BLaER1 treated with 17β-estradiol and CSF1 and Interleukin-3, amounts not matched to agents 10 nM and 100 nM (cell line): Measurements from ENCODE around the gene RIOX2.
A peak's percentile ranks its signal among the peaks of the same experiment; 100 is the strongest.

Experiments
- H3K27ac ChIP-seq, 11 experiments: shearing (Covaris generic); formaldehyde crosslinking; 2 replicates each; pipeline ENCODE4 v1.8.1; 2022
- H3K27me3 ChIP-seq, 11 experiments: shearing (Covaris generic); formaldehyde crosslinking; 2 replicates each; pipeline ENCODE4 v1.8.1; 2022
- H3K36me3 ChIP-seq, 11 experiments: shearing (Covaris generic); formaldehyde crosslinking; 2 replicates each; pipeline ENCODE4 v1.8.1; 2022
- H3K4me1 ChIP-seq, 10 experiments: shearing (Covaris generic); formaldehyde crosslinking; 2 replicates each; pipeline ENCODE4 v1.8.1; 2022
- H3K4me2 ChIP-seq, 11 experiments: shearing (Covaris generic); formaldehyde crosslinking; 2 replicates each; pipeline ENCODE4 v1.8.1; 2022
- H3K4me3 ChIP-seq, 10 experiments: shearing (Covaris generic); formaldehyde crosslinking; 2 replicates each; pipeline ENCODE4 v1.8.1; 2022
- H3K9ac ChIP-seq, 11 experiments: shearing (Covaris generic); formaldehyde crosslinking; 2 replicates each; pipeline ENCODE4 v1.8.1; 2022
- H3K9me3 ChIP-seq, 11 experiments: shearing (Covaris generic); formaldehyde crosslinking; replicated peaks in 1 of 11; 2 replicates each; pipeline ENCODE4 v1.8.1; 2022
- H4K20me1 ChIP-seq, 11 experiments: shearing (Covaris generic); formaldehyde crosslinking; 2 replicates each; pipeline ENCODE4 v1.8.1; 2022
- Cebpa-rat ChIP-seq, 11 experiments: shearing (Covaris generic); IDR thresholded peaks; 2 replicates each; pipeline ENCODE4 v1.8.1; 2022

Gene RIOX2

GRCh38 chr3:98008855-98009254 is 36.6 kb upstream of the RIOX2 start:
- no peaks in the 10 kb centered on the region for H3K9me3 ChIP-seq

GRCh38 chr3:98005438-98005837 is 33.2 kb upstream of the RIOX2 start:
- TF ChIP-seq Cebpa-rat (IDR thresholded peaks at IDR 0.05), result no peak
- Histone ChIP-seq H3K27me3 (no peaks in the 10 kb centered on the region; a peak in 1 of 22 replicates), H3K27ac (no peak overlapping the region), H3K9ac (no peak overlapping the region), H3K4me2 (no peak overlapping the region), H3K36me3 (no peaks in the 10 kb centered on the region), H3K4me3 (no peak overlapping the region), H3K9me3 (no peaks in the 10 kb centered on the region), H3K4me1 (peaks cover 0 to 21% (median 7%) of the 10 kb centered on the region in 10 experiments; a peak in 9 of 20 replicates), H4K20me1 (no peaks in the 10 kb centered on the region)

More at GRCh38 chr3:98008855-98009254, 36.6 kb upstream of the RIOX2 start:
- Histone ChIP-seq H3K4me1 (peaks cover 0 to 20% (median 8%) of the 10 kb centered on the region in 10 experiments; a peak in 11 of 20 replicates), H4K20me1 (no peaks in the 10 kb centered on the region), H3K4me2 (peak overlapping the region in 1 of 11 experiments; percentile 26; a peak in 1 of 22 replicates), H3K9ac (no peak overlapping the region), H3K27me3 (no peaks in the 10 kb centered on the region; a peak in 1 of 22 replicates), H3K36me3 (no peaks in the 10 kb centered on the region), H3K4me3 (no peak overlapping the region), H3K27ac (no peak overlapping the region)
- no peak for TF ChIP-seq Cebpa-rat (IDR thresholded peaks at IDR 0.05)

- H4K20me1 ChIP-seq, result no peaks in the 10 kb centered on the region
- no peaks in the 10 kb centered on the region for H3K9me3 ChIP-seq
- no peak overlapping the region for H3K9ac ChIP-seq
- peaks cover 0 to 21% (median 7%) of the 10 kb centered on the region in 10 experiments; a peak in 9 of 20 replicates for H3K4me1 ChIP-seq
- no peaks in the 10 kb centered on the region for H3K36me3 ChIP-seq
- no peaks in the 10 kb centered on the region; a peak in 1 of 22 replicates for H3K27me3 ChIP-seq
- TF ChIP-seq Cebpa-rat (IDR thresholded peaks at IDR 0.05), result no peak
- H3K4me3 ChIP-seq, result no peak overlapping the region
- peak overlapping the region in 4 of 11 experiments; percentile 0 to 59 (median 20); a peak in 6 of 22 replicates for H3K4me2 ChIP-seq
- H3K27ac ChIP-seq, result no peak overlapping the region
Measured at GRCh38 chr3:98004721-98005120, 32.5 kb upstream of the RIOX2 start.

GRCh38 chr3:98003306-98003969 is 31.2 kb upstream of the RIOX2 start:
- Histone ChIP-seq H3K27me3 (no peaks in the 10 kb centered on the region; a peak in 1 of 22 replicates), H3K9ac (no peak overlapping the region), H3K4me2 (peak overlapping the region in 5 of 11 experiments; percentile 8 to 29 (median 18); a peak in 6 of 22 replicates), H3K9me3 (no peaks in the 10 kb centered on the region), H3K27ac (no peak overlapping the region), H3K4me3 (no peak overlapping the region), H3K36me3 (no peaks in the 10 kb centered on the region), H4K20me1 (no peaks in the 10 kb centered on the region), H3K4me1 (peaks cover 0 to 14% (median 6%) of the 10 kb centered on the region in 10 experiments; a peak in 9 of 20 replicates)
- TF ChIP-seq Cebpa-rat (IDR thresholded peaks at IDR 0.05), result no peak

- Histone ChIP-seq H3K9ac (no peak overlapping the region), H4K20me1 (no peaks in the 10 kb centered on the region), H3K9me3 (no peaks in the 10 kb centered on the region), H3K4me1 (peaks cover 0 to 14% (median 6%) of the 10 kb centered on the region in 10 experiments; a peak in 9 of 20 replicates), H3K27ac (no peak overlapping the region), H3K4me3 (no peak overlapping the region), H3K36me3 (no peaks in the 10 kb centered on the region), H3K27me3 (no peaks in the 10 kb centered on the region; a peak in 1 of 22 replicates), H3K4me2 (no peak overlapping the region)
- no peak for TF ChIP-seq Cebpa-rat (IDR thresholded peaks at IDR 0.05)
Measured at GRCh38 chr3:98002717-98003116, 30.5 kb upstream of the RIOX2 start.

GRCh38 chr3:97999994-98000393 is 27.8 kb upstream of the RIOX2 start:
- no peak overlapping the region for H3K4me2 ChIP-seq
- H3K4me1 ChIP-seq, result peaks cover 0 to 14% (median 6%) of the 10 kb centered on the region in 10 experiments; a peak in 9 of 20 replicates
- H3K36me3 ChIP-seq, result no peaks in the 10 kb centered on the region
- H3K27ac ChIP-seq, result no peak overlapping the region
- no peak for TF ChIP-seq Cebpa-rat (IDR thresholded peaks at IDR 0.05)
- H3K9ac ChIP-seq, result no peak overlapping the region
- H3K4me3 ChIP-seq, result no peak overlapping the region
- no peaks in the 10 kb centered on the region for H4K20me1 ChIP-seq
- no peaks in the 10 kb centered on the region for H3K9me3 ChIP-seq
- H3K27me3 ChIP-seq, result no peaks in the 10 kb centered on the region

GRCh38 chr3:97999103-97999502 is 26.9 kb upstream of the RIOX2 start:
- no peaks in the 10 kb centered on the region for H3K27me3 ChIP-seq
- H3K4me2 ChIP-seq, result no peak overlapping the region
- H3K9ac ChIP-seq, result no peak overlapping the region
- H3K27ac ChIP-seq, result no peak overlapping the region
- peaks cover 0 to 8% (median 5%) of the 10 kb centered on the region in 10 experiments; a peak in 8 of 20 replicates for H3K4me1 ChIP-seq
- no peaks in the 10 kb centered on the region for H4K20me1 ChIP-seq
- H3K36me3 ChIP-seq, result no peaks in the 10 kb centered on the region
- H3K9me3 ChIP-seq, result no peaks in the 10 kb centered on the region
- TF ChIP-seq Cebpa-rat (IDR thresholded peaks at IDR 0.05), result no peak
- no peak overlapping the region for H3K4me3 ChIP-seq

- H3K27me3 ChIP-seq, result no peaks in the 10 kb centered on the region
- H3K9ac ChIP-seq, result no peak overlapping the region
- H3K4me2 ChIP-seq, result no peak overlapping the region
- no peak for TF ChIP-seq Cebpa-rat (IDR thresholded peaks at IDR 0.05)
- H4K20me1 ChIP-seq, result no peaks in the 10 kb centered on the region
- no peaks in the 10 kb centered on the region for H3K9me3 ChIP-seq
- peaks cover 0 to 9% (median 0%) of the 10 kb centered on the region in 10 experiments; a peak in 4 of 20 replicates for H3K4me1 ChIP-seq
- H3K4me3 ChIP-seq, result no peak overlapping the region
- H3K36me3 ChIP-seq, result no peaks in the 10 kb centered on the region
- H3K27ac ChIP-seq, result no peak overlapping the region
Measured at GRCh38 chr3:97996988-97997387, 24.8 kb upstream of the RIOX2 start.

- Histone ChIP-seq H3K9me3 (no peaks in the 10 kb centered on the region), H3K9ac (no peak overlapping the region), H3K4me3 (no peak overlapping the region), H3K4me1 (peaks cover 5 to 18% (median 8%) of the 10 kb centered on the region in 10 experiments; a peak in 10 of 20 replicates), H3K4me2 (no peak overlapping the region), H4K20me1 (no peaks in the 10 kb centered on the region), H3K36me3 (no peaks in the 10 kb centered on the region), H3K27ac (no peak overlapping the region), H3K27me3 (no peaks in the 10 kb centered on the region)
- TF ChIP-seq Cebpa-rat (IDR thresholded peaks at IDR 0.05), result no peak
Measured at GRCh38 chr3:97994328-97994945, 22.2 kb upstream of the RIOX2 start.
